Measurements from ENCODE around the gene FOXI3. TPM values are rescaled to one million over a fixed set of nuclear protein-coding genes. Genes with fewer than 3 reads are reported as not detected.

FOXI3 gene
- total and polyA plus RNA-seq, 9 of the 15 experiments (the other 6 are each of a cell fraction or from before 2014, with no cell fraction given), result not detected

DNA sequence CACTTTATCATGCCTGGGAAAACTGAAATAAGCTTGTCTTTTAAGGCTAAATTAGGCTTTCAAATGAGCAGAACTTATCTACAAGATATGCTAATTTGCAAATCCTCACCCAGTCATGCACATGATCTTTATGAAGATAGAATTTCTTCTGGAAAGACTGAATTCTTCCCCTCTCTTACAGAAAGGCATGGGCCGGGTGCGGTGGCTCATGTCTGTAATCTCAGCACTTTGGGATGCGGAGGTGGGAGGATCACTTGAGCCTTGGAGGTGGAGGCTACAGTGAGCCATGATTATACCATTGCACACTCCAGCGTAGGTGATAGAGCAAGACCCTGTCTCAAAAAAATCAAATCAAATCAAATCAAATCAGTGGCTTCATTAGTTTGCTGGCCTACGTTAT lies 11.7 kb upstream of the FOXI3 start (continued):
- TF ChIP-seq, protein P1, sequence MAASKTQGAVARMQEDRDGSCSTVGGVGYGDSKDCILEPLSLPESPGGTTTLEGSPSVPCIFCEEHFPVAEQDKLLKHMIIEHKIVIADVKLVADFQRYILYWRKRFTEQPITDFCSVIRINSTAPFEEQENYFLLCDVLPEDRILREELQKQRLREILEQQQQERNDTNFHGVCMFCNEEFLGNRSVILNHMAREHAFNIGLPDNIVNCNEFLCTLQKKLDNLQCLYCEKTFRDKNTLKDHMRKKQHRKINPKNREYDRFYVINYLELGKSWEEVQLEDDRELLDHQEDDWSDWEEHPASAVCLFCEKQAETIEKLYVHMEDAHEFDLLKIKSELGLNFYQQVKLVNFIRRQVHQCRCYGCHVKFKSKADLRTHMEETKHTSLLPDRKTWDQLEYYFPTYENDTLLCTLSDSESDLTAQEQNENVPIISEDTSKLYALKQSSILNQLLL (CRISPR knock-in tag; IDR thresholded peaks at IDR 0.05; ENCODE audit: borderline replicate concordance), result no peak
- TF ChIP-seq, protein P2, sequence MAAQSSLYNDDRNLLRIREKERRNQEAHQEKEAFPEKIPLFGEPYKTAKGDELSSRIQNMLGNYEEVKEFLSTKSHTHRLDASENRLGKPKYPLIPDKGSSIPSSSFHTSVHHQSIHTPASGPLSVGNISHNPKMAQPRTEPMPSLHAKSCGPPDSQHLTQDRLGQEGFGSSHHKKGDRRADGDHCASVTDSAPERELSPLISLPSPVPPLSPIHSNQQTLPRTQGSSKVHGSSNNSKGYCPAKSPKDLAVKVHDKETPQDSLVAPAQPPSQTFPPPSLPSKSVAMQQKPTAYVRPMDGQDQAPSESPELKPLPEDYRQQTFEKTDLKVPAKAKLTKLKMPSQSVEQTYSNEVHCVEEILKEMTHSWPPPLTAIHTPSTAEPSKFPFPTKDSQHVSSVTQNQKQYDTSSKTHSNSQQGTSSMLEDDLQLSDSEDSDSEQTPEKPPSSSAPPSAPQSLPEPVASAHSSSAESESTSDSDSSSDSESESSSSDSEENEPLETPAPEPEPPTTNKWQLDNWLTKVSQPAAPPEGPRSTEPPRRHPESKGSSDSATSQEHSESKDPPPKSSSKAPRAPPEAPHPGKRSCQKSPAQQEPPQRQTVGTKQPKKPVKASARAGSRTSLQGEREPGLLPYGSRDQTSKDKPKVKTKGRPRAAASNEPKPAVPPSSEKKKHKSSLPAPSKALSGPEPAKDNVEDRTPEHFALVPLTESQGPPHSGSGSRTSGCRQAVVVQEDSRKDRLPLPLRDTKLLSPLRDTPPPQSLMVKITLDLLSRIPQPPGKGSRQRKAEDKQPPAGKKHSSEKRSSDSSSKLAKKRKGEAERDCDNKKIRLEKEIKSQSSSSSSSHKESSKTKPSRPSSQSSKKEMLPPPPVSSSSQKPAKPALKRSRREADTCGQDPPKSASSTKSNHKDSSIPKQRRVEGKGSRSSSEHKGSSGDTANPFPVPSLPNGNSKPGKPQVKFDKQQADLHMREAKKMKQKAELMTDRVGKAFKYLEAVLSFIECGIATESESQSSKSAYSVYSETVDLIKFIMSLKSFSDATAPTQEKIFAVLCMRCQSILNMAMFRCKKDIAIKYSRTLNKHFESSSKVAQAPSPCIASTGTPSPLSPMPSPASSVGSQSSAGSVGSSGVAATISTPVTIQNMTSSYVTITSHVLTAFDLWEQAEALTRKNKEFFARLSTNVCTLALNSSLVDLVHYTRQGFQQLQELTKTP (IDR thresholded peaks at IDR 0.05; ENCODE audit: low read depth in 1 of 2, partially characterized antibody in 2 of 2), result no peak
- no peak for TF ChIP-seq ZNF436 (CRISPR knock-in tag; IDR thresholded peaks at IDR 0.05)
- no peak for TF ChIP-seq ZNF431 (CRISPR knock-in tag; IDR thresholded peaks at IDR 0.05)
- no peak for TF ChIP-seq SMAD4 (CRISPR knock-in tag; conservative IDR thresholded peaks at IDR 0.05)
- TF ChIP-seq KDM4B (IDR thresholded peaks at IDR 0.05; ENCODE audit: borderline replicate concordance in 2 of 2, low read depth in 1 of 2), result no peak
- no peak for TF ChIP-seq ZBTB9 (CRISPR knock-in tag; IDR thresholded peaks at IDR 0.05)
- no peak for TF ChIP-seq DEAF1 (CRISPR knock-in tag; IDR thresholded peaks at IDR 0.05)
- TF ChIP-seq TAF7 (tag; IDR thresholded peaks at IDR 0.05), result no peak
- TF ChIP-seq, protein P3, sequence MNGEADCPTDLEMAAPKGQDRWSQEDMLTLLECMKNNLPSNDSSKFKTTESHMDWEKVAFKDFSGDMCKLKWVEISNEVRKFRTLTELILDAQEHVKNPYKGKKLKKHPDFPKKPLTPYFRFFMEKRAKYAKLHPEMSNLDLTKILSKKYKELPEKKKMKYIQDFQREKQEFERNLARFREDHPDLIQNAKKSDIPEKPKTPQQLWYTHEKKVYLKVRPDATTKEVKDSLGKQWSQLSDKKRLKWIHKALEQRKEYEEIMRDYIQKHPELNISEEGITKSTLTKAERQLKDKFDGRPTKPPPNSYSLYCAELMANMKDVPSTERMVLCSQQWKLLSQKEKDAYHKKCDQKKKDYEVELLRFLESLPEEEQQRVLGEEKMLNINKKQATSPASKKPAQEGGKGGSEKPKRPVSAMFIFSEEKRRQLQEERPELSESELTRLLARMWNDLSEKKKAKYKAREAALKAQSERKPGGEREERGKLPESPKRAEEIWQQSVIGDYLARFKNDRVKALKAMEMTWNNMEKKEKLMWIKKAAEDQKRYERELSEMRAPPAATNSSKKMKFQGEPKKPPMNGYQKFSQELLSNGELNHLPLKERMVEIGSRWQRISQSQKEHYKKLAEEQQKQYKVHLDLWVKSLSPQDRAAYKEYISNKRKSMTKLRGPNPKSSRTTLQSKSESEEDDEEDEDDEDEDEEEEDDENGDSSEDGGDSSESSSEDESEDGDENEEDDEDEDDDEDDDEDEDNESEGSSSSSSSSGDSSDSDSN (IDR thresholded peaks at IDR 0.05; ENCODE audit: borderline replicate concordance in 1 of 2, low read depth in 2 of 2, low read length in 2 of 2), result no peak
- no peak for TF ChIP-seq ZNF146 (CRISPR knock-in tag; IDR thresholded peaks at IDR 0.05; ENCODE audit: unreplicated experiment)
- no peak for TF ChIP-seq NFE2L1 (tag; IDR thresholded peaks at IDR 0.05; ENCODE audit: borderline replicate concordance, low read depth)
- TF ChIP-seq KLF6 (CRISPR knock-in tag; IDR thresholded peaks at IDR 0.05; ENCODE audit: borderline replicate concordance), result no peak
- no peak for TF ChIP-seq ASH1L (IDR thresholded peaks at IDR 0.05; ENCODE audit: borderline replicate concordance, low read depth, partially characterized antibody)
- TF ChIP-seq SNIP1 (IDR thresholded peaks at IDR 0.05; ENCODE audit: low read depth), result no peak
